ENCODE data around the gene C14orf180. TPM values are rescaled to one million over a fixed set of nuclear protein-coding genes. Genes with fewer than 3 reads are reported as not detected.

Gene C14orf180
- total RNA-seq, 2 donors from 2014 or later, result 0.32 TPM; not detected in 1

DNA sequence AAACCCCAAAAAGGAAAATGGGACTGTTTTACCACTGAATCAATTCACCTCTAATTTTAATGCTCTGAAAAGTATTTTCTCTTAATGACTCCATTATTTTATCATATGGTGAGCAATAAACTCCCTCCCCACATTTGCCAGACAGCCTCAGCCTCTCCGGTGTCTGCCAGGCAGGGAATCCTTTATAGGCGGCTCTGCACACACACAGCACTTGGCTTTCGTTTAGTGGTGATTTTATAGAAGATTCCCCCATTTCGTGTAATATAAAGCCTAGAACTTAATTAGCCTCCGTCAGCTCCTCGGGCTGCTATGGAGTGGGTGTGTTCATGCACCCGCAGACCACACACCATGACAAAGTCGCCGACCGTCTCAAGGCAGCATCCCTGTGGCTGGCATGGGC is 10.1 kb upstream of the C14orf180 start:
- no peak overlapping the region for H3K4me3 ChIP-seq
- DNase-seq (ENCODE audit: low spot score), result no peak
- 25% methylated on average over 10 of the region's 10 CpGs for WGBS
- H3K27me3 ChIP-seq (replicated peaks; ENCODE audit: insufficient read depth), result peaks cover 44% of the 10 kb centered on the region
- TF ChIP-seq, protein P1, sequence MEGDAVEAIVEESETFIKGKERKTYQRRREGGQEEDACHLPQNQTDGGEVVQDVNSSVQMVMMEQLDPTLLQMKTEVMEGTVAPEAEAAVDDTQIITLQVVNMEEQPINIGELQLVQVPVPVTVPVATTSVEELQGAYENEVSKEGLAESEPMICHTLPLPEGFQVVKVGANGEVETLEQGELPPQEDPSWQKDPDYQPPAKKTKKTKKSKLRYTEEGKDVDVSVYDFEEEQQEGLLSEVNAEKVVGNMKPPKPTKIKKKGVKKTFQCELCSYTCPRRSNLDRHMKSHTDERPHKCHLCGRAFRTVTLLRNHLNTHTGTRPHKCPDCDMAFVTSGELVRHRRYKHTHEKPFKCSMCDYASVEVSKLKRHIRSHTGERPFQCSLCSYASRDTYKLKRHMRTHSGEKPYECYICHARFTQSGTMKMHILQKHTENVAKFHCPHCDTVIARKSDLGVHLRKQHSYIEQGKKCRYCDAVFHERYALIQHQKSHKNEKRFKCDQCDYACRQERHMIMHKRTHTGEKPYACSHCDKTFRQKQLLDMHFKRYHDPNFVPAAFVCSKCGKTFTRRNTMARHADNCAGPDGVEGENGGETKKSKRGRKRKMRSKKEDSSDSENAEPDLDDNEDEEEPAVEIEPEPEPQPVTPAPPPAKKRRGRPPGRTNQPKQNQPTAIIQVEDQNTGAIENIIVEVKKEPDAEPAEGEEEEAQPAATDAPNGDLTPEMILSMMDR (IDR thresholded peaks at IDR 0.05), result no peak
- TF ChIP-seq POLR2A (IDR thresholded peaks at IDR 0.05), result no peak
- TF ChIP-seq POLR2AphosphoS5 (IDR thresholded peaks at IDR 0.05), result no peak
- intact Hi-C loops (cut with DNase I), result no loop called here
- H3K9me3 ChIP-seq, result no peaks in the 10 kb centered on the region
- no peaks in the 10 kb centered on the region for H3K4me1 ChIP-seq (replicated peaks)
- H3K36me3 ChIP-seq, result no peaks in the 10 kb centered on the region
- H3K27ac ChIP-seq, result no peak overlapping the region

DNA sequence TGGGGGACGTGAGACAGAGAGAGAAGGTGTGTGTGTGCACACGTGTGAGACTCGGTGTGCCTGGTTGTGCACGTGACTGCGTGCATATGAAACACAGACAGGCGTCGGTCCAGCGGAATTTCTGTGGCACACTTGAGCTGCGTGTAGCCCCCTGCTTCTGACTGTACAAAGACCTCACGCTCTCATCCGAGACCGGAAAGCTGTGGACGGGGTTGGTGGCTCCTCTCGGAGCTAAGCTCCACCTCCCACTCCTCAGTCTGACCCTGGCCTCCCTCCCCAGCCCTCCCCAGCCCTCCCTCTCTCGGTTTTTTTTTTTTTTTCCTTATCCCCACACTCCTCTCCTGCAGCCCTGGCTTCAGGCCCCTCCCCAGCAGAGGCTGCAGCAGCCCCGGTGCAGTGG is 8.3 kb upstream of the C14orf180 start:
- no peak overlapping the region for H3K4me3 ChIP-seq
- no peak for TF ChIP-seq POLR2AphosphoS5 (IDR thresholded peaks at IDR 0.05)
- TF ChIP-seq POLR2A (IDR thresholded peaks at IDR 0.05), result no peak
- TF ChIP-seq, protein P1 (IDR thresholded peaks at IDR 0.05), result no peak
- H3K27ac ChIP-seq, result no peak overlapping the region
- no peaks in the 10 kb centered on the region for H3K9me3 ChIP-seq
- no peaks in the 10 kb centered on the region for H3K4me1 ChIP-seq (replicated peaks)
- peaks cover 32% of the 10 kb centered on the region for H3K27me3 ChIP-seq (replicated peaks; ENCODE audit: insufficient read depth)
- intact Hi-C loops (cut with DNase I), result no loop called here
- no peak for DNase-seq (ENCODE audit: low spot score)
- 81% methylated on average over 16 of the region's 16 CpGs for WGBS
- no peaks in the 10 kb centered on the region for H3K36me3 ChIP-seq

GRCh38 chr14:104572024-104572626 is 7.4 kb upstream of the C14orf180 start:
- Histone ChIP-seq H3K4me3 (no peak overlapping the region), H3K27ac (no peak overlapping the region), H3K36me3 (no peaks in the 10 kb centered on the region), H3K9me3 (no peaks in the 10 kb centered on the region), H3K27me3 (replicated peaks; ENCODE audit: insufficient read depth) (peaks cover 24% of the 10 kb centered on the region), H3K4me1 (replicated peaks) (no peaks in the 10 kb centered on the region)
- TF ChIP-seq, protein P1 (IDR thresholded peaks at IDR 0.05), result no peak
- TF ChIP-seq POLR2AphosphoS5 (IDR thresholded peaks at IDR 0.05), result no peak
- no peak for TF ChIP-seq POLR2A (IDR thresholded peaks at IDR 0.05)
- WGBS, result 83% methylated on average over 9 of the region's 11 CpGs
- DNase-seq (ENCODE audit: low spot score), result no peak
- intact Hi-C loops (cut with DNase I), result no loop called here

- 94% methylated on average over 7 of the region's 7 CpGs for WGBS
- H3K9me3 ChIP-seq, result no peaks in the 10 kb centered on the region
- H3K27me3 ChIP-seq (replicated peaks; ENCODE audit: insufficient read depth), result peaks cover 20% of the 10 kb centered on the region
- H3K4me1 ChIP-seq (replicated peaks), result no peaks in the 10 kb centered on the region
- no peaks in the 10 kb centered on the region for H3K36me3 ChIP-seq
- intact Hi-C loops (cut with DNase I), result no loop called here
- TF ChIP-seq POLR2A (IDR thresholded peaks at IDR 0.05) (no peak), POLR2AphosphoS5 (IDR thresholded peaks at IDR 0.05) (no peak)
- TF ChIP-seq, protein P1 (IDR thresholded peaks at IDR 0.05), result no peak
- H3K4me3 ChIP-seq, result no peak overlapping the region
- DNase-seq (ENCODE audit: low spot score), result no peak
- H3K27ac ChIP-seq, result no peak overlapping the region
Measured at GRCh38 chr14:104572668-104573067, 6.9 kb upstream of the C14orf180 start.

DNA sequence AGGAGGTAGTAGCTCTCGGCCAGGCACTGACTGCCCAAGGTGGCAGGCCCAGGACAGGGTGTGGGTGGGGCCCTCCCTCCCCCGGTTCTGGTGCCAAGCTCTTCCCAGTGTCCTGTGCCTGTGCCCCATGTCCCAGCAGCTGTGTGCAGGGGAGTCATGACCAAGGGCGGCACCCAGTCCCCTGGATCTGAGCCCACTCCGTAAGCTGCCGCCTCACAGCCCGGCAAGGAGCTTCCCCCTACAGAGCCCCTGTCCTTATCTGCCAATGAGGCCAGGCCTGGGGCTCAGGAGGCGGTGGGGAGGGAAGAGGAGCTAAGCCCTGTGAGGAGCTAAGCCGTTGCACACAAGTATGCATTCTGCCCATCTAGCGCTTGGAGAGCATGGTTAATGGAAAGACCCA is 5.6 kb upstream of the C14orf180 start:
- no peak overlapping the region for H3K4me3 ChIP-seq
- TF ChIP-seq POLR2A (IDR thresholded peaks at IDR 0.05) (no peak), POLR2AphosphoS5 (IDR thresholded peaks at IDR 0.05) (no peak)
- TF ChIP-seq, protein P1 (IDR thresholded peaks at IDR 0.05), result no peak
- no peaks in the 10 kb centered on the region for H3K4me1 ChIP-seq (replicated peaks)
- H3K27me3 ChIP-seq (replicated peaks; ENCODE audit: insufficient read depth), result peaks cover 14% of the 10 kb centered on the region
- no peak for DNase-seq (ENCODE audit: low spot score)
- WGBS, result 66% methylated on average over 9 of the region's 9 CpGs
- H3K9me3 ChIP-seq, result no peaks in the 10 kb centered on the region
- intact Hi-C loops (cut with DNase I), result no loop called here
- H3K27ac ChIP-seq, result no peak overlapping the region
- H3K36me3 ChIP-seq, result no peaks in the 10 kb centered on the region

Data from prostate gland (tissue), 2 donors.